GM12878 (cell line): ENCODE results near the gene ABI1. TPM values are rescaled to one million over a fixed set of nuclear protein-coding genes. Genes with fewer than 3 reads are reported as not detected.
A peak's percentile ranks its signal among the peaks of the same experiment; 100 is the strongest.

Source experiments
- ATAC-seq: fragments of 200-7000 bp; cut with Tn5 transposase; 3 replicates; pipeline ENCODE4 v1.9.1; 2020; ENCODE audit warnings: mild to moderate bottlenecking, moderate library complexity
- BruUV-seq: library from RNA; stranded (reverse); fragments of 400-500 nt; replicated peaks from 2 replicates; lab custom pipeline; 2021; lab: Mats Ljungman, UMichigan
- CTCF ChIA-PET: fragments of 300-600 bp; sonication (Branson Sonifier 250); formaldehyde crosslinking; extraction: SDS; loops from one replicate; lab custom pipeline; 2021; ENCODE audit warnings: inconsistent platforms; lab: Yijun Ruan, JAX
- POLR2A ChIA-PET: fragments of 350-600 bp; formaldehyde crosslinking; extraction: SDS; loops from one replicate; lab custom pipeline; 2021; ENCODE audit warnings: inconsistent platforms; lab: Charles Lee
- RAD21 ChIA-PET: fragments of 300-600 bp; sonication (Branson Sonifier 250); formaldehyde crosslinking; loops from one replicate; lab custom pipeline; 2023; ENCODE audit warnings: antibody characterized with exemption; ENCODE audit not compliant: unreplicated experiment; lab: Charles Lee
- SMC1A ChIA-PET: fragments of 300-600 bp; sonication (Branson Sonifier 250); formaldehyde crosslinking; loops from one replicate; lab custom pipeline; 2023; ENCODE audit not compliant: unreplicated experiment, uncharacterized antibody; lab: Charles Lee
- DNase-seq: peaks from one replicate; pipeline ENCODE4 v3.0.0-alpha.2; 2011; ENCODE audit warnings: low read depth, low spot score
- FAIRE-seq: peaks from 3 replicates; lab custom pipeline; 2011; peaks lifted over from hg19 to GRCh38; lab: Jason Lieb, UNC
- H2AFZ ChIP-seq: 2 replicates; pipeline ENCODE4 v1.6.0; 2011; ENCODE audit warnings: low read depth, low read length, control low read depth; ENCODE audit not compliant: control insufficient read depth
- H3K27ac ChIP-seq: 2 replicates; pipeline ENCODE4 v1.5.1; 2011; ENCODE audit warnings: control low read depth; ENCODE audit not compliant: control insufficient read depth, insufficient read depth
- H3K27me3 ChIP-seq, 2 experiments: replicated peaks in 1 of 2; 2 replicates each; pipeline versions ENCODE4 v1.6.0 to v1.6.1; 2011; ENCODE audit warnings: low read length in 1 of 2; ENCODE audit not compliant: control insufficient read depth in 2 of 2, insufficient read depth in 2 of 2
- H3K36me3 ChIP-seq, 2 experiments: 2 replicates each; pipeline ENCODE4 v1.5.1; 2011; ENCODE audit warnings: low read length in 1 of 2; ENCODE audit not compliant: control insufficient read depth in 2 of 2, insufficient read depth in 2 of 2
- H3K4me1 ChIP-seq: 2 replicates; pipeline ENCODE4 v1.6.1; 2011; ENCODE audit warnings: mild to moderate bottlenecking, low read length, moderate library complexity, mixed read lengths; ENCODE audit not compliant: control insufficient read depth, insufficient read depth
- H3K4me2 ChIP-seq: 2 replicates; pipeline ENCODE4 v1.6.0; 2011; ENCODE audit warnings: control low read depth; ENCODE audit not compliant: control insufficient read depth, insufficient read depth
- H3K4me3 ChIP-seq: fragments of 200-600 bp; sonication (generic); 2 replicates; pipeline ENCODE4 v1.5.1; 2016
- H3K79me2 ChIP-seq: 2 replicates; pipeline ENCODE4 v1.6.0; 2011; ENCODE audit warnings: low read length; ENCODE audit not compliant: control insufficient read depth, insufficient read depth
- H3K9ac ChIP-seq: 2 replicates; pipeline ENCODE4 v1.8.0; 2011; ENCODE audit warnings: low read length, control low read depth, mixed read lengths; ENCODE audit not compliant: control insufficient read depth, insufficient read depth
- H3K9me3 ChIP-seq: replicated peaks from 3 replicates; pipeline ENCODE4 v1.5.1; 2011; ENCODE audit warnings: mild to moderate bottlenecking, low read length; ENCODE audit not compliant: control insufficient read depth, insufficient read depth
- H4K20me1 ChIP-seq: 2 replicates; pipeline ENCODE4 v1.6.0; 2011; ENCODE audit not compliant: control insufficient read depth, insufficient read depth
- ESRRA ChIP-seq: IDR thresholded peaks from 2 replicates; pipeline ENCODE4 v1.6.1; 2012; ENCODE audit warnings: mild to moderate bottlenecking, low read length, improper control_type of control experiment
- HCFC1 ChIP-seq: fragments of 150-350 bp; IDR thresholded peaks from 2 replicates; pipeline ENCODE4 v1.6.1; 2014; ENCODE audit warnings: low read length
- KDM1A ChIP-seq: fragments of 200-600 bp; sonication (generic); IDR thresholded peaks from 2 replicates; pipeline ENCODE4 v1.6.1; 2016; ENCODE audit warnings: borderline replicate concordance
- NKRF ChIP-seq: fragments of 450-650 bp; conservative IDR thresholded peaks from 2 replicates; pipeline ENCODE4 v1.6.1; 2017; ENCODE audit warnings: mild to moderate bottlenecking, moderate library complexity
- NR2C1 ChIP-seq: fragments of 450-650 bp; IDR thresholded peaks from 2 replicates; pipeline ENCODE4 v1.6.1; 2017; ENCODE audit warnings: antibody characterized with exemption, mild to moderate bottlenecking, moderate library complexity
- PBX3 ChIP-seq: IDR thresholded peaks from 2 replicates; pipeline ENCODE4 v1.6.1; 2011; ENCODE audit warnings: mild to moderate bottlenecking, low read depth, low read length, moderate library complexity; ENCODE audit not compliant: insufficient replicate concordance
- SIX5 ChIP-seq: IDR thresholded peaks from 2 replicates; pipeline ENCODE4 v1.6.1; 2011; ENCODE audit warnings: mild to moderate bottlenecking, low read depth, low read length, moderate library complexity; ENCODE audit not compliant: severe bottlenecking
- SREBF2 ChIP-seq: IDR thresholded peaks from 2 replicates; pipeline ENCODE4 v1.6.1; 2012; ENCODE audit warnings: mild to moderate bottlenecking, low read length
- USF2 ChIP-seq: IDR thresholded peaks from 2 replicates; pipeline ENCODE4 v1.6.1; 2011; ENCODE audit warnings: low read depth, low read length, improper control_type of control experiment, borderline replicate concordance
- ZNF217 ChIP-seq: fragments of 450-650 bp; IDR thresholded peaks from 2 replicates; pipeline ENCODE4 v1.6.1; 2017; ENCODE audit warnings: antibody characterized with exemption, mild to moderate bottlenecking
- WGBS: methylation state at CpG from one replicate; pipeline ENCODE4 v1.1.6; 2016; ENCODE audit warnings: low lambda C conversion rate; ENCODE audit not compliant: insufficient replicate concordance, insufficient coverage; ENCODE audit errors: missing lambda C conversion rate; 5-methylcytosine and 5-hydroxymethylcytosine counted together
- in situ Hi-C: fragments of 300-500 bp; cut with MboI; formaldehyde crosslinking; loops from 9 replicates; pipeline ENCODE4 v1.14.3; 2018; ENCODE audit warnings: mixed read lengths
- intact Hi-C: fragments of 100-400 bp; cut with micrococcal nuclease; formaldehyde crosslinking; loops from one replicate; pipeline ENCODE4 v1.14.2; 2022; ENCODE audit not compliant: unreplicated experiment
- polyA plus RNA-seq, 11 experiments: library from polyadenylated mRNA; depleted of rRNA in 4 of 11; unstranded in 6 of 11; stranded (reverse) in 5 of 11; fragments of >200 nt; fragmentation: Nextera tagmentation in 4 of 11; fragmentation: Illumina TruSeq in 1 of 11; extraction: Ambion mirVana in 4 of 11; extraction: Trizol in 1 of 11; gene quantifications; 1 replicate in 1 of 11; 2 replicates in 10 of 11; pipeline versions ENCODE4 v1.2.1 to v1.2.3, GENCODE V29; 2011 to 2016; ENCODE audit warnings: inconsistent platforms in 2 of 11, missing spikeins in 2 of 11, low read depth in 1 of 11
- total RNA-seq, 4 experiments: library from RNA; depleted of rRNA in 3 of 4; stranded (reverse); fragments of >200 nt in 3 of 4; fragmentation: Illumina TruSeq in 1 of 4; extraction: Trizol in 1 of 4; gene quantifications; 2 replicates each; pipeline versions ENCODE4 v1.2.1 to v1.2.3, GENCODE V29; 2013 to 2021
- TF ChIP-seq, protein P1 (sequence below): fragments of 450-650 bp; formaldehyde crosslinking; IDR thresholded peaks from 2 replicates; pipeline ENCODE4 v1.5.0; 2022; ENCODE audit warnings: mild to moderate bottlenecking, missing genetic modification characterization
- TF ChIP-seq, protein P2 (sequence below): fragments of 150-350 bp; IDR thresholded peaks from 2 replicates; pipeline ENCODE4 v1.6.1; 2014; ENCODE audit warnings: mild to moderate bottlenecking, low read depth, low read length
- TF ChIP-seq, protein P3 (sequence below): IDR thresholded peaks from 2 replicates; pipeline ENCODE4 v1.6.1; 2012; ENCODE audit warnings: low read depth, low read length, improper control_type of control experiment

The ABI1 gene
- total and polyA plus RNA-seq, 10 of the 15 experiments (the other 5 are each of a cell fraction or from before 2014, with no cell fraction given): 31.2 to 73.2 (median 50.7) TPM

DNA sequence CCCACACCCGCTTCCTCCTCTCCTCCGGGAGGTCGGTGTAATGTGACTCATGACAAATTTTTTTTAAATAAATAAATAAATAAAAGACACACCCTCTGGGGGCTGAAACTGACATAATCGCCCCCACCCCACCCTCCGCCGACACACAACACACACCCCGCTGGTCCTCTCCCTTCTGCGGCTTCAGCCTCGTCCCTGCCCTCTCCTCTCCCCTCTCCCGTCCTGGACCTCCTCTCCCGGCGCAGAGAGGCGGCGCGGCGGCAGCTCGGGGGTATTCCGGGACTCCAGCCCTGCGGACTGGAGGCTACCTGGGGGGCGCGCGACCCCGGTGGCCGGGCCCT, 686 bp downstream of the ABI1 start:
- in situ Hi-C loops: no loop called here
- 1% methylated on average over 18 of the region's 24 CpGs for WGBS
- no TSS peak for BruUV-seq
- no peak for TF ChIP-seq USF2
- TF ChIP-seq ESRRA: no peak
- TF ChIP-seq, protein P1, sequence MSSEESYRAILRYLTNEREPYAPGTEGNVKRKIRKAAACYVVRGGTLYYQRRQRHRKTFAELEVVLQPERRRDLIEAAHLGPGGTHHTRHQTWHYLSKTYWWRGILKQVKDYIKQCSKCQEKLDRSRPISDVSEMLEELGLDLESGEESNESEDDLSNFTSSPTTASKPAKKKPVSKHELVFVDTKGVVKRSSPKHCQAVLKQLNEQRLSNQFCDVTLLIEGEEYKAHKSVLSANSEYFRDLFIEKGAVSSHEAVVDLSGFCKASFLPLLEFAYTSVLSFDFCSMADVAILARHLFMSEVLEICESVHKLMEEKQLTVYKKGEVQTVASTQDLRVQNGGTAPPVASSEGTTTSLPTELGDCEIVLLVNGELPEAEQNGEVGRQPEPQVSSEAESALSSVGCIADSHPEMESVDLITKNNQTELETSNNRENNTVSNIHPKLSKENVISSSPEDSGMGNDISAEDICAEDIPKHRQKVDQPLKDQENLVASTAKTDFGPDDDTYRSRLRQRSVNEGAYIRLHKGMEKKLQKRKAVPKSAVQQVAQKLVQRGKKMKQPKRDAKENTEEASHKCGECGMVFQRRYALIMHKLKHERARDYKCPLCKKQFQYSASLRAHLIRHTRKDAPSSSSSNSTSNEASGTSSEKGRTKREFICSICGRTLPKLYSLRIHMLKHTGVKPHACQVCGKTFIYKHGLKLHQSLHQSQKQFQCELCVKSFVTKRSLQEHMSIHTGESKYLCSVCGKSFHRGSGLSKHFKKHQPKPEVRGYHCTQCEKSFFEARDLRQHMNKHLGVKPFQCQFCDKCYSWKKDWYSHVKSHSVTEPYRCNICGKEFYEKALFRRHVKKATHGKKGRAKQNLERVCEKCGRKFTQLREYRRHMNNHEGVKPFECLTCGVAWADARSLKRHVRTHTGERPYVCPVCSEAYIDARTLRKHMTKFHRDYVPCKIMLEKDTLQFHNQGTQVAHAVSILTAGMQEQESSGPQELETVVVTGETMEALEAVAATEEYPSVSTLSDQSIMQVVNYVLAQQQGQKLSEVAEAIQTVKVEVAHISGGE (CRISPR knock-in tag): no peak
- no peak for TF ChIP-seq HCFC1
- TF ChIP-seq, protein P2, sequence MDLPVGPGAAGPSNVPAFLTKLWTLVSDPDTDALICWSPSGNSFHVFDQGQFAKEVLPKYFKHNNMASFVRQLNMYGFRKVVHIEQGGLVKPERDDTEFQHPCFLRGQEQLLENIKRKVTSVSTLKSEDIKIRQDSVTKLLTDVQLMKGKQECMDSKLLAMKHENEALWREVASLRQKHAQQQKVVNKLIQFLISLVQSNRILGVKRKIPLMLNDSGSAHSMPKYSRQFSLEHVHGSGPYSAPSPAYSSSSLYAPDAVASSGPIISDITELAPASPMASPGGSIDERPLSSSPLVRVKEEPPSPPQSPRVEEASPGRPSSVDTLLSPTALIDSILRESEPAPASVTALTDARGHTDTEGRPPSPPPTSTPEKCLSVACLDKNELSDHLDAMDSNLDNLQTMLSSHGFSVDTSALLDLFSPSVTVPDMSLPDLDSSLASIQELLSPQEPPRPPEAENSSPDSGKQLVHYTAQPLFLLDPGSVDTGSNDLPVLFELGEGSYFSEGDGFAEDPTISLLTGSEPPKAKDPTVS: no peak
- TF ChIP-seq NR2C1: peak; percentile 25; the same call in 1 of the 2 replicates
- TF ChIP-seq KDM1A: no peak
- TF ChIP-seq SREBF2: no peak
- TF ChIP-seq NKRF: peak; percentile 66
- no peak for TF ChIP-seq SIX5
- TF ChIP-seq PBX3: no peak
- 0 out of 2 replicates have a peak, but pooled peaks have one; percentile 55 for TF ChIP-seq ZNF217
- TF ChIP-seq, protein P3, sequence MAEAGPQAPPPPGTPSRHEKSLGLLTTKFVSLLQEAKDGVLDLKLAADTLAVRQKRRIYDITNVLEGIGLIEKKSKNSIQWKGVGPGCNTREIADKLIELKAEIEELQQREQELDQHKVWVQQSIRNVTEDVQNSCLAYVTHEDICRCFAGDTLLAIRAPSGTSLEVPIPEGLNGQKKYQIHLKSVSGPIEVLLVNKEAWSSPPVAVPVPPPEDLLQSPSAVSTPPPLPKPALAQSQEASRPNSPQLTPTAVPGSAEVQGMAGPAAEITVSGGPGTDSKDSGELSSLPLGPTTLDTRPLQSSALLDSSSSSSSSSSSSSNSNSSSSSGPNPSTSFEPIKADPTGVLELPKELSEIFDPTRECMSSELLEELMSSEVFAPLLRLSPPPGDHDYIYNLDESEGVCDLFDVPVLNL: no peak

More for the DNA sequence above, 686 bp downstream of the ABI1 start:
- peaks cover 4% of the 10 kb centered on the region; the same call in 1 of the 2 replicates for H3K4me1 ChIP-seq
- FAIRE-seq (no peak), ATAC-seq (peak; percentile 35), DNase-seq (no peak)
- peak overlapping the region; percentile 92 for H3K27ac ChIP-seq
- RAD21 ChIA-PET: interaction anchor here (1.0 to 3.2 kb wide), 7 partner anchors 20 to 134 kb away, joined by 3 to 29 read pairs (median 7); no protein-coding TSS in a partner anchor
- SMC1A ChIA-PET: interaction anchor here (0.8 to 3.3 kb wide), 7 partner anchors 20 to 136 kb away, joined by 3 to 33 read pairs (median 5); no protein-coding TSS in a partner anchor
- H3K9me3 ChIP-seq: no peaks in the 10 kb centered on the region
- CTCF ChIA-PET: interaction anchor here (1.1 to 3.0 kb wide), 7 partner anchors 9 to 134 kb away, joined by 3 to 35 read pairs (median 6); no protein-coding TSS in a partner anchor
- POLR2A ChIA-PET: interaction anchor here (1.0 to 1.9 kb wide), 3 partner anchors 79 to 382 kb away, joined by 3 to 6 read pairs (median 4); no protein-coding TSS in a partner anchor
- H3K27me3 ChIP-seq: no peaks in the 10 kb centered on the region
- H4K20me1 ChIP-seq: no peaks in the 10 kb centered on the region
- H3K79me2 ChIP-seq: peaks cover 56% of the 10 kb centered on the region
- H3K4me3 ChIP-seq: peak overlapping the region; percentile 91
- peak overlapping the region; percentile 88 for H3K9ac ChIP-seq
- intact Hi-C loops: loop anchor here (2.0 kb wide), 1 partner anchor 381 kb away; the partner anchor contains the start of gene ACBD5
- H3K36me3 ChIP-seq: no peaks in the 10 kb centered on the region
- H2AFZ ChIP-seq: no peak overlapping the region
- no peak overlapping the region for H3K4me2 ChIP-seq
